K562 (cell line): ENCODE results near the gene PDCD6IP. TPM values are rescaled to one million over a fixed set of nuclear protein-coding genes. Genes with fewer than 3 reads are reported as not detected.
A peak's percentile ranks its signal among the peaks of the same experiment; 100 is the strongest.

Experiments
- ATAC-seq: fragments of 200-7000 bp; cut with Tn5 transposase; 3 replicates; pipeline ENCODE4 v1.9.1; 2020; ENCODE audit warnings: moderate library complexity
- BruUV-seq: library from RNA; stranded (reverse); fragments of 400-500 nt; replicated peaks from 2 replicates; lab custom pipeline; 2021; lab: Mats Ljungman, UMichigan
- CTCF ChIA-PET: fragments of 300-600 bp; formaldehyde crosslinking; extraction: SDS; loops from one replicate; lab custom pipeline; 2021; ENCODE audit warnings: low intra/inter-chr PET ratio; lab: Yijun Ruan, JAX
- POLR2A ChIA-PET: fragments of 300-600, 350-650 bp; sonication (Branson Sonifier 250); formaldehyde crosslinking; extraction: SDS; loops from one replicate; lab custom pipeline; 2021; ENCODE audit warnings: antibody characterized with exemption, inconsistent platforms; lab: Yijun Ruan, JAX
- DNase-seq, 4 experiments: peaks; one replicate each; pipeline versions ENCODE4 v3.0.0 to v3.0.0-alpha.2; 2011 to 2018; ENCODE audit warnings: low spot score in 3 of 4, mixed read lengths in 3 of 4; ENCODE audit errors: extremely low read depth in 1 of 4
- FAIRE-seq: peaks from 2 replicates; lab custom pipeline; 2011; peaks lifted over from hg19 to GRCh38; lab: Jason Lieb, UNC
- H2AFZ ChIP-seq: 2 replicates; pipeline ENCODE4 v1.6.0; 2011; ENCODE audit warnings: low read depth, low read length, control low read depth, inconsistent platforms
- H3K27ac ChIP-seq: fragments of 200-600 bp; 3 replicates; pipeline ENCODE4 v1.8.0; 2011; ENCODE audit warnings: low read depth, mild to moderate bottlenecking, control low read depth, inconsistent platforms, low read length, moderate library complexity, mixed read lengths; ENCODE audit errors: extremely low read depth
- H3K27me3 ChIP-seq, 2 experiments: fragments of 300-600 bp in 1 of 2; 2 replicates in 1 of 2; 3 replicates in 1 of 2; pipeline versions ENCODE4 v1.6.0 to v1.8.0; 2011; ENCODE audit warnings: inconsistent platforms in 2 of 2, low read length in 2 of 2, mild to moderate bottlenecking in 1 of 2, mixed read lengths in 1 of 2, moderate library complexity in 1 of 2; ENCODE audit not compliant: control insufficient read depth in 2 of 2, insufficient read depth in 2 of 2
- H3K36me3 ChIP-seq: fragments of 300-600 bp; 3 replicates; pipeline ENCODE4 v1.8.0; 2011; ENCODE audit warnings: mild to moderate bottlenecking, low read length, inconsistent platforms; ENCODE audit not compliant: control insufficient read depth, insufficient read depth
- H3K4me1 ChIP-seq, 2 experiments: fragments of 200-600 bp in 1 of 2; replicated peaks in 1 of 2; 2 replicates in 1 of 2; 3 replicates in 1 of 2; pipeline versions ENCODE4 v1.5.1 to v1.8.0; 2011; ENCODE audit warnings: inconsistent platforms in 2 of 2, low read length in 2 of 2, mild to moderate bottlenecking in 1 of 2, mixed read lengths in 1 of 2, moderate library complexity in 1 of 2; ENCODE audit not compliant: control insufficient read depth in 2 of 2, insufficient read depth in 2 of 2
- H3K4me2 ChIP-seq: 2 replicates; pipeline ENCODE4 v1.6.1; 2011; ENCODE audit warnings: low read length, control low read depth, inconsistent platforms, mixed read lengths; ENCODE audit not compliant: insufficient read depth
- H3K4me3 ChIP-seq: fragments of 200-600 bp; sonication (generic), shearing (Covaris generic); 2 replicates; pipeline ENCODE4 v1.5.1; 2016; ENCODE audit warnings: control low read depth, inconsistent platforms
- H3K79me2 ChIP-seq: fragments of 200-600 bp; 3 replicates; pipeline ENCODE4 v1.8.0; 2011; ENCODE audit warnings: low read length, inconsistent platforms; ENCODE audit not compliant: control insufficient read depth, insufficient read depth
- H3K9ac ChIP-seq, 2 experiments: 2 replicates each; pipeline versions ENCODE4 v1.6.0 to v1.6.1; 2011; ENCODE audit warnings: low read depth in 2 of 2, low read length in 2 of 2, control low read depth in 1 of 2, inconsistent platforms in 1 of 2, mild to moderate bottlenecking in 1 of 2, mixed read lengths in 1 of 2; ENCODE audit not compliant: insufficient read depth in 1 of 2
- H3K9me1 ChIP-seq: one replicate; pipeline ENCODE4 v1.6.0; 2011; ENCODE audit warnings: inconsistent platforms, mild to moderate bottlenecking, low read length, moderate library complexity; ENCODE audit not compliant: control insufficient read depth, insufficient read depth
- H3K9me3 ChIP-seq: replicated peaks from 2 replicates; pipeline ENCODE4 v1.5.1; 2011; ENCODE audit warnings: low read depth, low read length, inconsistent platforms; ENCODE audit not compliant: control insufficient read depth, insufficient read depth
- H4K20me1 ChIP-seq: replicated peaks from 2 replicates; pipeline ENCODE4 v1.6.1; 2011; ENCODE audit warnings: low read length, inconsistent platforms, mixed read lengths; ENCODE audit not compliant: control insufficient read depth, insufficient read depth
- CHD2 ChIP-seq: IDR thresholded peaks from 2 replicates; pipeline ENCODE4 v1.6.1; 2011; ENCODE audit warnings: low read depth, low read length
- CREB3L1 ChIP-seq: fragments of 450-650 bp; IDR thresholded peaks from 2 replicates; pipeline ENCODE4 v1.6.1; 2014; ENCODE audit warnings: low read depth, mild to moderate bottlenecking, moderate library complexity, borderline replicate concordance
- PATZ1 ChIP-seq: fragments of 250-450 bp; sonication (Bioruptor Pico); IDR thresholded peaks from 2 replicates; pipeline ENCODE4 v1.5.0; 2020; ENCODE audit warnings: mild to moderate bottlenecking, borderline replicate concordance
- RAD51 ChIP-seq: fragments of 450-650 bp; IDR thresholded peaks from 2 replicates; pipeline ENCODE4 v1.7.1; 2016; ENCODE audit warnings: low read depth, mild to moderate bottlenecking, borderline replicate concordance
- SRSF3 ChIP-seq: fragments of 200-400 bp; formaldehyde crosslinking; IDR thresholded peaks from 2 replicates; pipeline ENCODE4 v1.6.1; 2016; ENCODE audit warnings: mild to moderate bottlenecking, low read length, moderate library complexity; ENCODE audit not compliant: insufficient read depth
- TFE3 ChIP-seq: fragments of 450-650 bp; formaldehyde crosslinking; IDR thresholded peaks from 2 replicates; pipeline ENCODE4 v1.4.0; 2020; ENCODE audit warnings: mild to moderate bottlenecking, mixed read lengths
- ZBTB7A ChIP-seq: IDR thresholded peaks from 2 replicates; pipeline ENCODE4 v1.6.1; 2011; ENCODE audit warnings: low read depth, mild to moderate bottlenecking, low read length, moderate library complexity, borderline replicate concordance; ENCODE audit not compliant: control insufficient read depth
- ZNF436 ChIP-seq: fragments of 250-450, 450-650 bp; sonication (Bioruptor Pico); formaldehyde crosslinking; IDR thresholded peaks from 2 replicates; pipeline ENCODE4 v1.7.0; 2020; ENCODE audit warnings: mild to moderate bottlenecking
- ZNF592 ChIP-seq: fragments of 450-650 bp; IDR thresholded peaks from 2 replicates; pipeline ENCODE4 v1.6.1; 2017; ENCODE audit warnings: antibody characterized with exemption, mild to moderate bottlenecking
- ZSCAN32 ChIP-seq: fragments of 450-650 bp; formaldehyde crosslinking; IDR thresholded peaks from 2 replicates; pipeline ENCODE4 v1.4.0; 2020; ENCODE audit warnings: mild to moderate bottlenecking, moderate library complexity
- whole genome bisulfite sequencing: fragments of 100-300 bp; shearing (Covaris generic); methylation state at CpG from one replicate; pipeline ENCODE4 v1.1.6; 2016; ENCODE audit warnings: low coverage, mixed read lengths; ENCODE audit not compliant: insufficient coverage; ENCODE audit errors: missing lambda C conversion rate; 5-methylcytosine and 5-hydroxymethylcytosine counted together
- in situ Hi-C: fragments of 300-500 bp; cut with MboI; formaldehyde crosslinking; loops from 4 replicates; pipeline ENCODE4 v1.15.0; 2018; ENCODE audit warnings: inconsistent platforms, mixed read lengths
- intact Hi-C: fragments of 100-400 bp; cut with micrococcal nuclease; formaldehyde crosslinking; loops from 2 replicates; pipeline ENCODE4 v1.14.2; 2022
- polyA plus RNA-seq, 8 experiments: library from polyadenylated mRNA; depleted of rRNA in 4 of 8; stranded (reverse) in 5 of 8; unstranded in 3 of 8; fragments of >200 nt; fragmentation: Nextera tagmentation in 2 of 8; fragmentation: Illumina TruSeq in 1 of 8; extraction: Ambion mirVana in 2 of 8; extraction: Trizol in 1 of 8; gene quantifications; 2 replicates each; pipeline versions ENCODE4 v1.2.1 to v1.2.3, GENCODE V29; 2011 to 2014; ENCODE audit warnings: inconsistent platforms in 1 of 8, missing spikeins in 1 of 8
- total RNA-seq, 7 experiments: library from RNA; depleted of rRNA in 6 of 7; stranded (reverse); fragments of >200 nt in 6 of 7; fragmentation: Illumina TruSeq in 2 of 7; extraction: Trizol in 2 of 7; gene quantifications; 2 replicates each; pipeline versions ENCODE4 v1.2.1 to v1.2.3, GENCODE V29; 2011 to 2021; ENCODE audit warnings: low replicate concordance in 1 of 7

Gene PDCD6IP
- total and polyA plus RNA-seq, 9 of the 15 experiments (the other 6 are each of a cell fraction or from before 2014, with no cell fraction given): 40.2 to 302 (median 122) TPM

GRCh38 chr3:33914731-33915379 is 116.4 kb downstream of the PDCD6IP start:
- FAIRE-seq: peak; percentile 77
- DNase-seq: peak; percentile 78 to 96 (median 88)
- H3K9me3 ChIP-seq: peaks cover 3% of the 10 kb centered on the region; the same call in 1 of the 2 replicates
- BruUV-seq: no TSS peak
- H3K9ac ChIP-seq: peak overlapping the region in 1 of 2 experiments; percentile 25; a peak in 2 of 4 replicates
- peak; percentile 92 for ATAC-seq
- intact Hi-C loops: loop anchor here (1.0 kb wide), 3 partner anchors 21 to 100 kb away; no protein-coding TSS in a partner anchor
- peak overlapping the region; percentile 55 for H3K27ac ChIP-seq
- WGBS: 1% methylated on average over 12 of the region's 12 CpGs
- in situ Hi-C loops: no loop called here
- H2AFZ ChIP-seq: peak overlapping the region; percentile 85
- H3K4me2 ChIP-seq: peak overlapping the region; percentile 67
- ChIA-PET POLR2A (interaction anchor here (0.5 to 3.9 kb wide), 11 partner anchors 9 to 132 kb away, joined by 3 to 26 read pairs (median 10); no protein-coding TSS in a partner anchor), CTCF (no interaction called here)
- peaks cover 29 to 59% of the 10 kb centered on the region in 2 experiments for H3K4me1 ChIP-seq
- peaks cover 3% of the 10 kb centered on the region for H3K9me1 ChIP-seq
- H3K27me3 ChIP-seq: no peaks in the 10 kb centered on the region
- H3K79me2 ChIP-seq: no peaks in the 10 kb centered on the region
- H3K36me3 ChIP-seq: no peaks in the 10 kb centered on the region
- no peak overlapping the region; the same call in 1 of the 2 replicates for H3K4me3 ChIP-seq
- H4K20me1 ChIP-seq: no peaks in the 10 kb centered on the region
- TF ChIP-seq CHD2 (0 out of 2 replicates have a peak, but pooled peaks have one; percentile 31), ZNF592 (peak; percentile 92), RAD51 (no peak), SRSF3 (no peak), TFE3 (CRISPR knock-in tag) (no peak), CREB3L1 (no peak), ZNF436 (peak; percentile 24; the same call in 1 of the 2 replicates), ZSCAN32 (no peak), ZBTB7A (peak; percentile 72), PATZ1 (CRISPR knock-in tag) (no peak)
